Measurements from ENCODE around the gene CCDC183.
"Not testable (repeated sequence)": the region's sequence is repeated elsewhere in the genome, so short reads cannot be mapped to it uniquely, and the experiment has no call there.

The CCDC183 gene

DNA sequence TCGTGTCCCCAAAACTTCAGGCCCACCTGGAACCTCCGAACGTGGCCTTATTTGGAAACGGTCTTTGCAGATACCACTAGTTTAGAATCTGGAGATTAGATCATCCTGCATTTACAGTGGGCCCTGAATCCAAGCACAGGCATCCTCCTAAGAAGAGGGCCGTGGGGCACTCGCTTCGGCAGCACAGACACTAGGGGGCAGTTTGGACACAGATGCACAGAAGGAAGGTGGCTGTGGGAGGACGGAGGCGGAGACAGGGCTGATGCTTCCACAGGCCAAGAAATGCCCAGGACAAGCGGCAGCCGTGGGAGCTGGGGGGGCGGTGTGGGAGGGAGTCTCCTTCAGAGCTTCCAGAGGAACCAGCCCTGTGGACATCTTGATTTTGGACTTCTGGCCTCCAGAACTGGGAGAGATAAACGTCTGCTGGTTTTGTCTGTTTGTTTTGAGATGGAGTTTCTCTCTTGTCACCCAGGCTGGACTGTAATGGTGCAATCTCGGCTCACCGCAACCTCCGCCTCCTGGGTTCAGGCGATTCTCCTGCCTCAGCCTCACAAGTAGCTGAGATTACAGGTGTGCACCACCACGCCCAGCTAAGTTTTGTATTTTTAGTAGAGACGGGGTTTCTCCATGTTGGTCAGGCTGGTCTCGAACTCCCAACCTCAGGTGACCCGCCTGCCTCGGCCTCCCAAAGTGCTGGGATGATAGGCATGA lies 35.1 kb upstream of the CCDC183 start:
- FAIRE-seq, result not testable (repeated sequence)

DNA sequence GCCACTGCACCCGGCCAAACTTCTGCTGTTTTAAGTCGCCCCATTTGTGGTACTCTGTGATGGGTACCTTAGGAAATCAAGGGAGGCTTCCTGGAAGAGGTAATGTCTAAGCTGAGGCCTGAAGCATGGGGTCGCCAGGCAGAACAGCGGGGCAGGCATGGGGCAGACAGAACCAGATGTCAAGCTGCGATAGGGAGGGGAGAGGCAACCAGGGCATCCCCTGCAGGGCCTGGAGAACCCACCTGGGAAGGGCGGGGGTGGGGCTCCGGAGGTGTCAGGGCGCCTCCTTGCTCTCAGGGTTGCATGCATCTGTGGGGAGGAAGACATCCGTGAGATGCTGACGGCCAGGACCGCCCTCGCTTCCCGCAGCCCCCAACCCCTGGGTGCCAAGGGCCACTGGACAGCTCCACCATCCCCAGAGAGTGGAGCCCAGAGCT lies 34.6 kb upstream of the CCDC183 start:
- FAIRE-seq, result no peak

DNA sequence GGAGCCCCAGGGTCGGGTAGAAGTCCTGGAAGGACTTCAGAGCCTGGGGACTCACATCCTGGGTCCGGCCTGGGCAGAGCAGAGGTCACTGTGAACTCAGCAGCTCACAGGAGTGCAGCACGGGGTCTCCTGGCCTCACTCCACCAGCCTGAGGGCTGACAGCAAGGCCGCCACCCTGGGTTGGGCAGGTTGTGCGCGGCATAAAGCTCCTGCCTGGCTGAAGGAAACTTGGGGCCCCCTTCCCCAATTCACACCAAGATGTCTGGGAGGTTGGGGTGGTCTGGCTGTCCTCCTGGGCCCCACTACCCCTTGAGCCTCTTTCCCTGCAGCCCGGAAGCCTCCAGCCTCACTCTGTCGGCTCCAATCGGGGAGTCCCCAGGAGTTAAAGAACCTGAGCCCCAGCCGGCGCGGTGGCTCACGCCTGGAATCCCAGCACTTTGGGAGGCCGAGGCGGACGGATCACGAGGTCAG lies 33.9 kb upstream of the CCDC183 start:
- FAIRE-seq, result no peak

DNA sequence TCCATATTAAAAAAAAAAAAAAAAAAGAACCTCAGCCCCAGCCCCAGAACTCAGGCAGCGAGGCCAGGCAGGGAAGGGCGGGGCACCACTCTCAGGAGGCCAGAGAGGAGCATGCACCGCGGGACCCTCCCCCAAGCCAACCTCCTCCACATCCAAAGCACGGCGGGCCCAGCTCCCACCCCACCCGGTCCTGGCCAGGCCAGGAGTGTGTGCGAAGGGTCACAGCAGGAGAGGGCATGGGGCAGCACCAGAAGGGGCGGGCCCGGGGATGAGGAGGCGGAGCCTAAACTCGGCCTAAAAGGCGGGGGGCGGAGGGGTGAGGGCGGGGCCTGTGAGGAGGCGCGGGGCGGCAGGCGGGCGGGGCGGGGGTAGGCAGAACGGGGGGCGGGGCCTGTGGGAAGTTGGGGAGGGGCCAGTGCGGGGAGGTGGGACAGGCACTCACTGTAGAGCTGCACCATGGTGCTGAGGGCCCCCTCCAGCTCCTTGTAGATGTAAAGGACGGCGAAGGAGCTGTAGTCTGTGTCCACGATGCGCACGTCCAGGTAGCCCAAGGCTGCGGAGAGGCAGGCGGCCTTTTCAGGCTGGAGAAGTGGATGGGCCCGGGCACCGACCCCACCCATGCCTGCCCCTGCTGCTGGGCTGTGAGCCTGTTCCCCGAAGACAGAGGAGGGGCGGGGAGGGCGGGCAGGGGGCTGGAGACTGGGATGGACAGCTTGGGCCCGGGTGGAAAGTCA lies 33.1 kb upstream of the CCDC183 start:
- FAIRE-seq, result no peak

DNA sequence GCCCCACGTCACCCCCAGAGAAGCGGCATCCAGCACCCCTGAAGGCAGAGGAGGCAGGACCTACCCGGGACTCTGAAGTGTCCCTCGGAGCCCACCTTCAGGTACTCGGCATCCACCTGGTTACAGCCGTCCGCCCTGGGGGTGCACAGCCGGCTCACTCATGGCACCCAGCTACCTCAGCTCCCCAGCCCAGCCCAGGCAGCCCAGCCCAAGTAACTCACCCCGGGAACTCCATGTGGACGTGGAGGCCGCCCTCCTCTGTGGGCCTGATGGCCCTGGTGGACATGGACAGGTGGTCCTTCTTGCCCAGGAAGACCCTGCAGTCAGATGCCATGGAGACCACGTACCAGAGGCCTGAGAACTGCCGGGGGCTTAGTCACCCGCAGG lies 32.5 kb upstream of the CCDC183 start:
- no peak for FAIRE-seq

DNA sequence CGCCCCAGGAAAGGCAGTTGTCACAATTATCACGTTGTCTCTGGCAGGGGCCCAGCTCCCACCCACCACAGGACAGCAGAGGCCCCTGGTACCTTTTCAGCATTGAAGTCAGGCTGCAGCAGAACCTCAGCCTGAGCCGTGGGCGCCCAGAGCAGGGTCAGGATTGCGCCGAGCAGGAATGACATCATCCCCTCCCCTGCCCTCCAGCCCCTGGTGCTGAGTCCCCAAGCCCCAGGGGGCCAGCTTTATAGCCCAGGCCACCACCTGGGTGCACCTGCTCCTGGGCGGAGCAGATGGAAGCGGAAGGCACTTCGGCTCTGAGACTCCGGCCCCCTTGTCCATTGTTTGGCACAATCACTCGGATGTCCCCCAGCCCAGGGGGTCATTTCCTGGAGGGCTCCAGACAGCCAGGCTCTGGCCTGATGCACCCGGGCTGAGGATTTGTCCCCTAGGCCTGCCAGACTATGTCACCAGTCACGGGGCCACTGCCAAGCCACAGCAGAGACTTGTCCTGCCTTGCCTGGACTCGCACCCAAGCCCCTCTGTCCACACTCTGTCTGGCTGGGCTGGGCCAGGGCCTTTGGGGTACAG lies 31.7 kb upstream of the CCDC183 start, which contains the start of gene LCN15:
Gene LCN15, minus strand, starts transcription at position 218 of the 591 bp plus-strand sequence. Its CDS starts 30 bp downstream, at position 188.
- no peak for FAIRE-seq

DNA sequence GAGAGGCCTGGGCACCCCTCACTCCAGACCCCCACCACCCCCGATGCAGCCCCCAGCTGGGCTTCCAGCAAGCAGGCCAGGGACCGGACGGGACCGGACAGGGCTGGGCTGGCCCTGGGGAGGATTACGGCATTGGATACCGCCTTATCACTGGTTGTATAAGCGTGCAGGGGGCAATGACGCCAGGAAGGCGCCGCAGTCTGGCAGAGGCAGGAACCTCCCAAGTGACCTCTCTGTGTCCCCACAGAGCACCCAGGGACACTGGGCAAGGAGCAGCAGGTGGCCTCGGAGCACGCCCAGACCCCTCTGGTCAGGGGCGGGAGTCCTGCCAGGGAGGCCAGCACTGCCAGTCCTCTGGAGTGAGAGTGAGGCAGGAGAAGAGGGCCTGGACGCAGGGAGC lies 31.1 kb upstream of the CCDC183 start:
- no peak for FAIRE-seq

DNA sequence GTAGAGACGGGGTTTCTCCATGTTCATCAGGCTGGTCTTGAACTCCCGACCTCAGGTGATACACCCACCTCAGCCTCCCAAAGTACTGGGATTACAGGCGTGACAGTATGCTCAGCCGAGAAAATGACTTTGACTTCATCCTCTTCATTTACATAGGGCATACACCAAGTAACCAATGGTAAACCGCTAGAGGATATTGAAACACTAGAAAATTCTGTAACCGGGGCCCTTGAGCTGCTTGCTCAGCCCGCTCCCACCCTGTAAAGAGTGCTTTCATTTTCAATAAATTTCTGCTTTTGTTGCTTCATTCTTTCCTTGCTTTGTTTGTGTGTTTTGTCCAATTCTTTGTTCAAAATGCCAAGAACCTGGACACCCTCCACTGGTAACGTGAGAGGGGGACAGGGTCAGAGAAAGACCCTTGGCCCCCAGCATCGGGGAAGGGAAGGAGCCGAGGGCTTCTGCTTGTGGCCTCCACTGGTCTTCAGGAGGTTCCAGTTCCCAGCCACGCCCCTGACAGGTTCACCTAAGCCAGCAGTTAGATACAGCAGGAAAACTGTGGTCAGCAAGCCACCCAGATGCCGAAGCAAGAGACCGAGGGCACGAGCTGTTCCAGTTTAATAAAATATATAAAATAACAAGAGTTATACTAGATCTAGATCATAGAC lies 30.3 kb upstream of the CCDC183 start:
- not testable (repeated sequence) for FAIRE-seq

DNA sequence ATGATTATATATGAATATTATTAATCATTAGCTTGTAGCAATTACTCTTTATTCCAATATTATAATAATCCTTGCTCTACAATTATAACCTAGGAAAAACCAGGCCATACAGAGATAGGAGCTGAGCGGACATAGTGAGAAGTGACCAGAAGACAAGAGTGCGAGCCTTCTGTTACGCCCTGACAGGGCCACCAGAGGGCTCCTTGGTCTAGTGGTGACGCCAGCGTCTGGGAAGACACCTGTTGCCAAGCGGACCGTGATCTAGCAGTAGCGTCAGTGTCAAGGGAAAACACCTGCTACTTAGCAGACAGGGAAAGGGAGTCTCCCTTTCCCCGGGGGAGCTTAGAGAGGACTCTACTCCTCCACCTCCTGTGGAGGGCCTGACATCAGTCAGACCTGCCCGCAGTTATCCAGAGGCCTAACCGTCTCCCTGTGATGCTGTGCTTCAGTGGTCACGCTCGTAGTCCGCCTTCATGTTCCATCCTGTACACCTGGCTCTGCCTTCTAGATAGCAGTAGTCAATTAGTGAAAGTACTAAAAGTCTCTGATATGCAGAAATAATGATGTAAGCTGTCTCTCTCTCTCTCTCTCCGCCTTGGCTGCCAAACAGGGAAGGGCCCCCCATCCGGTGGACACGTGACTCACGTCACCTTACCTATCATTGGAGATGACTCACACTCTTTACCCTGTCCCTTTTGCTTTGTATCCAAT lies 29.6 kb upstream of the CCDC183 start:
- FAIRE-seq, result not testable (repeated sequence)

DNA sequence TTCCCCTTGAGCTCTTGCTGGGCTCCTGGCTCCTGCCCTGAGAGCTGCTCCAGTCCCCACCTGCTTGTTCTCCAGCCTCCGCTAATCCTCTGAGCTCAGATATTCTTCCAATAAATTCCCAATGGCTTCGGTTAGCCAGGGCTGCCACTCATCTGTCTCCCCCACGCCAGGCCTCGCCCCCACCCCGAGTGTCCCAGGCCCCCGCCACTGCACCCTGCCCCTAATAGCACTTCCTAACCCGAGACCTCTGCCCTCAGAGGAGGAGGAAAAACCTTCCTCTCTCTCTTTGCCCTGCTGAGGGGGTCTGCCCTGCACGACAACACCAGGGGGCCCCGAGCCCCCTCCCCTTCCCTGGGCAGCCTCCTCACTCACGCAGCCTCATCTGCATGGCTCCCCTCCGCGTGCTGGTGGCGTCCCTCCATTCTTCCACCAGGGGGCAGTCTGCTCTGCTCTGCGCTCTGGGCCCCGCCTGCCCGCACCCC lies 26.4 kb upstream of the CCDC183 start:
- FAIRE-seq, result no peak

DNA sequence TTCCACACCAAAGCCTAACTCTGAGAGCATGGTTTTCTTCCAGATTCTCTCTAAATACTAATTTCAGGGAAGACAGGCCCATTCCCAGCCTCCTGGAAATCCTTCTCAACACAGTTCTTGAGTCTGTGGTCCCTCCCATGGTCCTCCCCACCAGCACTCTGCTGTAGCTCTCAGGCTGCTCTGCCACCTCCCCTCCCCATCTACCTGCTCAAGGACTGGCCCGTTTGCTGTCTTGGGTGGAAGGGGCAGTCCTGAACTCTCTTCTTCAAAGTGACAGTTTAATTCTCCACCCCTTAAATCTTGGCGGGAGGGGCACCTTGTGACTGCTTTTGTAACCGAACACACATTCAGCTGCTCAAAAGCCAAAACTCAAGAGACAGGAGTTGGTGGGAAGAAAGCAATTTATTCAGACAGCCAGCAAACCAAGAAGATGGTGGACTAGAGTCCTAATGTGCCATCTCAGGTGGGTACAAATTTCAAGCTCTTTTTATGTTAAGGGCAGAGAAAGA lies 24.2 kb upstream of the CCDC183 start:
- FAIRE-seq, result no peak

DNA sequence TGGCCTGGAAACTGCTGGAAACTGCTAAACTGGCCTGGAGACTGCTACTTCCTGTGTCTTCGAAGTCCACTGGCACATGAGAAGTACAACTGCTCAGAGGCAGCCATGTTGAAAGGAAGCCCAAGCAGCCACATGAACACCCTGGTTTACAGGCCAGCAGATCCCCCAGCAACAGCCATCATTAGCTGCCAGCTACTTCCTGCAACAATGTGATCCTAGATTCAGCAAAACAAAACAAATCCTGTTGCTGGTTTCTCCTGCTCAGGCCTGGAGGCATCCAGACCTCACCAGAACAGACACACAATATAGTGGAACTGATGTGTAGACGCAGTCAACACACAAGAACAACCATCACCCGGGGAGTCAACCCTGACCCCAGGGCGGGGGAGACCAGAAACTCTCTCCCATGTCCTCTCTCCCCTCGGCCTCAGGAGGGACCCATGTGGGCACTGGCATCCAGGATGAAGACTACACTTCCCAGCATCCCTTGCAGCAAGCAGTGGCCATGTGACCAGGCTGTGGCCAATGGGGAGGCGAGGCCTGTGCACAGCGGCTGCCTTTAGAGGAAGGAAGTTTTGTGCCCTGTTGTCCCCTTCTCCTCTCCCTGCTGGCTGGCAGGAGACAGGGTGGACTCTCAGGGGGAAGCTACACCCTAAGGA lies 22.6 kb upstream of the CCDC183 start:
- FAIRE-seq, result no peak

DNA sequence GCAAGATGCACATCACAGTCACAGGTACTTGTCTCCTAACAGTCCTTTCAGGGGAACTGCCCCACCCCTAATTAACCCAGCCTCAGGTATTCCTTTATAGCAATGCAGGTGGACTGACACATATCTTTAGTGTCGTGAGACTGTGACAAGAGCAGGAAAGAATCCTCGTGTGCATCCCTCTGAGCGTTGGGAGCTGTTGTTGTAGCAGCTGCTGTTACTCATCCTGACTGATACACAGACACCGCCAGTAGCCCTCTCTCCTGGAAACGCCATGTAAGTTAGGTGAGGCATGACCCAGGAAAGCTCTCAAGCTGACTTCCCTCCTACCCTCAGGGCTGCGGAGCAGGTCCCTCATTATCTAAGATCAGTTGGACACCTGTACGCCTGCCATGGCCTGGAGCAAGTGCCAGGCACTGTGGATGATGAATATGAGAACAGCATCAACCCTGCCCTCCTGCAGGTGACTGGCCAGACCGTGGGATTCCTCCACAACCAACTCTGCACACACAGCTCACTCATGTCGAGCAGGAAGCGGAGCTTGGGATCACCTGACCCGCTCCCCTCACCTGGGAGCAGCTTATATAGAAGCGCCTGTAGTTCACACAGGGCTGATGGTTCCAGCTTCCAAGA lies 21.6 kb upstream of the CCDC183 start:
- FAIRE-seq, result no peak

DNA sequence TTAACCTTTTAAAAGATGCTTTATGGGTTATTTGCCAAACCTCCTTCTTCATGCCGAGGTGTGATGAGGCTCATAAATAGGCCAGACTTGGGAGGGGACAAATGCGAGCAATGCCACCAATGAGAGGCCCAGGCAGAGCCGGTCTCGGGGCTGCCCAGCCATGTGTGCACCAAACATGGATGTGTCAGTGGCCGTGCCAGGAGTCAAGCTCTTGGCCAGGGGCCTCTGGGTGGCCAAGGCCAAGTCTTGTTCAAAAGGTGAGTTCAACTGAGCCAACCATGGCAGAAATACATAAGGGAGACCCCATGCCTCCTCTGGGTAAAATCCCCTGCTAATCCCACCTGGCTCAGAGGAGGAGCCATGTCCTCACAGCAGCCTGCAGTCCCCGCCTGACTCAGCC lies 20.9 kb upstream of the CCDC183 start:
- FAIRE-seq, result no peak

DNA sequence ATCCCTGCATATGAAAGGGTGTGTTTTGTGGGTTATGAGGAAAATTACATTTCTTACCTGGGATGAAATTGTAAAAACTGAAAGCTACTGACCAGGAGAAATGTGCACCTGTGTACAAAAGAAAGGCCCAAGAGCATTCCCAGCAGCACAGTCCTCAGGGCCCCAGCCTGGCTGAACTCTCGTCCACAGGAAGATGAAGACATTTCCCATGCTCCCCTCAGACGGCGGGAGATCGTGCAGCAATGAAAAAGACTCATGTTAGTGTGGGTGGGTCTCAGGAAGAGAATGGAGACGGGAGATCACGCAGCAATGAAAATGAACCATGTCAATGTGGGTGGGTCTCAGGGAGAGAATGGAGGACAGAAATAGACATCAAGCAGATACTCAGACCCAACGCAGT lies 19.2 kb upstream of the CCDC183 start:
- FAIRE-seq, result no peak

DNA sequence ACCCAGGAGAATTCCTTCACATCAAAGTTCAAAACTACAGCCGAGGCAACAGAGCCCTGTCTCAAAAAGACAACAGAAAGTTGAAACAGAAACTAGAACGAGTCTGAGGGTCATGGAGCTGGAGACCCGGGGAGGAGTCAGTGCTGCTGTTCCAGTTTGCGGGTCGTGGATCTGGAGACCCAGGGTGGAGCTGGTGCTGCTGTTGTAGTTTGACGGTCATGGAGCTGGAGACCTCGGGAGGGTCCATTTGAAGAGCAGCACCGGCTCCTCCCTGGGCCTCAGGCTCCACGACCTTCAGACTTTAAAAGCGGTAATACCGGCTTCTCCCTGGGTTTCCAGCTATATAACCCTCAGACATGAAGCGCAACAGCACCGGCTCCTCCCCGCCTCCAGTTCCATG lies 18.8 kb upstream of the CCDC183 start:
- no peak for FAIRE-seq

DNA sequence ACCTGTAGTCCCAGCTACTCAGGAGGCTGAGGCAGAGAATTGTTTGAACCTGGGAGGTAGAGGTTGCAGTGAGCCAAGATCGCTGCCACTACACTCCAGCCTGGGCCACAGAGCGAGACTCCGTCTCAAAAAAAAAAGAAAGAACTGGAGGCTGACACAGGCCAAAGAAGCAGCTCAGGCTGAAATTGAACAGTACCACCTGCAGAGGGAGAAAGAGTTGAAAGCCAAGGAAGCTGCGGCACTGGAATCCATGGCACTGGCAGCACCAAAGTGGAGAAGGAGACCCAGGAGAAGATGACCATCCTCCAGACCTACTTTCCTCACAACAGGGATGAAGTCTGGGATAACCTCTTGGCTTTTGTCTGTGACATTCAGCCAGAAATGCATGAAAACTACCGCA lies 16.3 kb upstream of the CCDC183 start:
- FAIRE-seq, result no peak

DNA sequence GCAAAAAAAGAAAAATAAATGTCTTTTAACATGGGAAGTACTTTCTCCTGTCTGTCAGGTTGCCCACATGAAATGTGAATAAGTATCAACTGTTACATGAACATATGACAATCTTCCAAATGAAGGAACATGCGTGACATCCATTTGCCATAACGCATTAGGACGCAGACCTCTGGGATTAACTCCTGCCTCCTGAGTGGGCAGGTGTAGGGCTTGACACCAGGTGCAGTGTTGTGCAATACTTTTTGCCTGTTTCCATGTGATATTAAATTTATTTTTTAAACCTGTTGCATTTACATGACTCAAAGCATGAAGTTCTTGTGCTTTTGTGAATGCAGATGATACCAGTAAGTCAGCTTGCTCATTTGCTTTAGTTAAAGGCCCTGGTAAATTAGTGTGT lies 13.7 kb upstream of the CCDC183 start:
- FAIRE-seq, result no peak

DNA sequence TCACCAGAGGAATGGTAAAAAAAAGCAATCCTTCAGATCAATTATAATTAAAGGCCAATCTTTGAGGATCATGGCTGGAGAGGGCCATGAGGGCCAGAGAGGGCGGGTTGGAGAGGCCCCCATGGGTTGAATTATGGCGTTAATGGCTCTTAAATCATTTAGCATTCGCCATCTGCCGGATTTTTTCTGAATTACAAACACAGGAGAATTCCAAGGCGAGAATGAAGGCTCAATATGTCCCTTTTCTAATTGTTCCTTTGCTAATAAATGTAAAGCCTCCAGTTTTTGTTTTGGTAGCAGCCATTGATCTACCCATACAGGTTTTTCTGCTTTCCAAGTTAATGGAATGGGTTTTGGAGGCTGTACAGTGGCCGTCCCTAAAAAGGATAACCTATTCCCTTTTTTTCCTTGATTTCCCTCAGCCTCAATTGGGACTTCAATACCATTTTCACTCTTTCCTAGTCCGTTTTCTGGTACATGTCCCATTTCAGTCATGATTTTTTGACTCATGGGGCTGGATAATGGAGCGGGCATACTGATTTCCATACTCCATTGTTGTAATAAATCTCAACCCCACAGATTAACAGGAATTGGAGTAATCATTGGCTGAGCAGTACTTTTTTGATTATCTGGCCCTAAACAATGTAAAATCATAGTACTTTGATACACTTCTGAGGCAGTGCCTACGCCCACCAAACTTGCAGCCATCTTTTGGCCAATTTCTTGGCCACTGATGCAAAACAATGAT lies 11.7 kb upstream of the CCDC183 start:
- FAIRE-seq, result no peak

DNA sequence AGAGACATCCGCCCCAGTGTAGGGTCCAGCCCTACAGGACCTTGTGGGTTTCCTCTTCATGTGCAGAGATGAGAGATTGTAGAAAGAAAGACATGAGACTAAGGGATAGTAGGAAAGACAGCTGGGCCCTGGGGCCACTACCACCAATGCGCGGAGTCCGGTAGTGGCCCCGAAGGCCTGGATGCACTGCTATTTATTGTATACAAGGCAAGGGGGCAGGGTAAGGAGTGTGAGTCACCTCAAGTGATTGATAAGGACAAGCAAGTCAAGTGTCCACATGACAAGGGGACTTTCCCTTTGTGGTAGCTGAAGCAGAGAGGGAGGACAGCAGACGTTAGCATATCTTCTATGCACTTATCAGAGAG lies 11.2 kb upstream of the CCDC183 start:
- no peak for FAIRE-seq
